ENCODE data around the gene KAT7.

GRCh38 chr17:49830605-49831004, 42.1 kb downstream of the KAT7 start:
- TF ChIP-seq GABPA (IDR thresholded peaks at IDR 0.05; ENCODE audit: low read depth) (no peak), POLR2AphosphoS5 (IDR thresholded peaks at IDR 0.05; ENCODE audit: low read depth) (no peak), CTCF (IDR thresholded peaks at IDR 0.05; ENCODE audit: insufficient read depth, low read length) (no peak)
- TF ChIP-seq, protein P1, sequence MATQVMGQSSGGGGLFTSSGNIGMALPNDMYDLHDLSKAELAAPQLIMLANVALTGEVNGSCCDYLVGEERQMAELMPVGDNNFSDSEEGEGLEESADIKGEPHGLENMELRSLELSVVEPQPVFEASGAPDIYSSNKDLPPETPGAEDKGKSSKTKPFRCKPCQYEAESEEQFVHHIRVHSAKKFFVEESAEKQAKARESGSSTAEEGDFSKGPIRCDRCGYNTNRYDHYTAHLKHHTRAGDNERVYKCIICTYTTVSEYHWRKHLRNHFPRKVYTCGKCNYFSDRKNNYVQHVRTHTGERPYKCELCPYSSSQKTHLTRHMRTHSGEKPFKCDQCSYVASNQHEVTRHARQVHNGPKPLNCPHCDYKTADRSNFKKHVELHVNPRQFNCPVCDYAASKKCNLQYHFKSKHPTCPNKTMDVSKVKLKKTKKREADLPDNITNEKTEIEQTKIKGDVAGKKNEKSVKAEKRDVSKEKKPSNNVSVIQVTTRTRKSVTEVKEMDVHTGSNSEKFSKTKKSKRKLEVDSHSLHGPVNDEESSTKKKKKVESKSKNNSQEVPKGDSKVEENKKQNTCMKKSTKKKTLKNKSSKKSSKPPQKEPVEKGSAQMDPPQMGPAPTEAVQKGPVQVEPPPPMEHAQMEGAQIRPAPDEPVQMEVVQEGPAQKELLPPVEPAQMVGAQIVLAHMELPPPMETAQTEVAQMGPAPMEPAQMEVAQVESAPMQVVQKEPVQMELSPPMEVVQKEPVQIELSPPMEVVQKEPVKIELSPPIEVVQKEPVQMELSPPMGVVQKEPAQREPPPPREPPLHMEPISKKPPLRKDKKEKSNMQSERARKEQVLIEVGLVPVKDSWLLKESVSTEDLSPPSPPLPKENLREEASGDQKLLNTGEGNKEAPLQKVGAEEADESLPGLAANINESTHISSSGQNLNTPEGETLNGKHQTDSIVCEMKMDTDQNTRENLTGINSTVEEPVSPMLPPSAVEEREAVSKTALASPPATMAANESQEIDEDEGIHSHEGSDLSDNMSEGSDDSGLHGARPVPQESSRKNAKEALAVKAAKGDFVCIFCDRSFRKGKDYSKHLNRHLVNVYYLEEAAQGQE (IDR thresholded peaks at IDR 0.05; ENCODE audit: insufficient replicate concordance, low read depth): no peak
